Naive thymus-derived CD8-positive, alpha-beta T cell (primary cell): Measurements from ENCODE around the gene NAALADL2. TPM values are rescaled to one million over a fixed set of nuclear protein-coding genes. Genes with fewer than 3 reads are reported as not detected.
"Not testable (repeated sequence)": the region's sequence is repeated elsewhere in the genome, so short reads cannot be mapped to it uniquely, and the experiment has no call there.

Source experiments
- ATAC-seq, 2 donors: fragments of 150-1000 bp; cut with Tn5 transposase in 1 of 2; sonication (Bioruptor Pico), chemical (Tn5 transposase) in 1 of 2; 1 replicate in 1 of 2; 2 replicates in 1 of 2; pipeline ENCODE4 v1.10.0; 2021; ENCODE audit warnings: mild to moderate bottlenecking in 2 of 2, moderate library complexity in 2 of 2
- POLR2A ChIA-PET: fragments of 350-600 bp; sonication (Branson Sonifier 250); formaldehyde crosslinking; loops from one replicate; lab custom pipeline; 2021; ENCODE audit warnings: antibody characterized with exemption; lab: Charles Lee
- DNase-seq, 10 donors: peaks; one replicate each; pipeline versions ENCODE4 v3.0.0 to v3.0.0-alpha.2; 2020 to 2022
- H3K27ac Mint-ChIP-seq, 10 donors: one replicate each; pipeline ENCODE4 v1.8.0; 2020 to 2022; ENCODE audit warnings: mild to moderate bottlenecking in 10 of 10, mixed read lengths in 10 of 10, moderate library complexity in 4 of 10, inconsistent platforms in 1 of 10
- H3K27me3 Mint-ChIP-seq, 5 donors: one replicate each; pipeline ENCODE4 v1.8.0; 2021 to 2022; ENCODE audit warnings: mixed read lengths in 5 of 5
- H3K36me3 Mint-ChIP-seq, 3 donors: one replicate each; pipeline ENCODE4 v1.8.0; 2020 to 2022; ENCODE audit warnings: mixed read lengths in 3 of 3, mild to moderate bottlenecking in 2 of 3, inconsistent platforms in 1 of 3
- H3K4me1 Mint-ChIP-seq, 4 donors: one replicate each; pipeline ENCODE4 v1.8.0; 2021 to 2022; ENCODE audit warnings: mixed read lengths in 4 of 4
- H3K4me3 Mint-ChIP-seq, 10 donors: one replicate each; pipeline ENCODE4 v1.8.0; 2020 to 2022; ENCODE audit warnings: mild to moderate bottlenecking in 10 of 10, mixed read lengths in 10 of 10, moderate library complexity in 6 of 10, inconsistent platforms in 1 of 10
- H3K9me3 Mint-ChIP-seq, 9 donors: one replicate each; pipeline ENCODE4 v1.8.0; 2020 to 2022; ENCODE audit warnings: mixed read lengths in 9 of 9, mild to moderate bottlenecking in 3 of 9, inconsistent platforms in 1 of 9, moderate library complexity in 1 of 9
- polyA plus RNA-seq, 3 donors: library from polyadenylated mRNA; unstranded; fragments of 300-500 nt; fragmentation: Illumina TruSeq; gene quantifications; one replicate each; pipeline ENCODE4 v1.2.3, GENCODE V29; 2021
- total RNA-seq, 8 experiments: library from RNA in 2 of 8; stranded (reverse) in 2 of 8; gene quantifications; one replicate each; pipeline ENCODE4 v1.2.3 and lab custom pipeline; 2021 to 2026

Gene NAALADL2
- total and polyA plus RNA-seq, 5 experiments from 2014 or later, result 0.44 to 1.3 (median 0.88) TPM; not detected in 1

DNA sequence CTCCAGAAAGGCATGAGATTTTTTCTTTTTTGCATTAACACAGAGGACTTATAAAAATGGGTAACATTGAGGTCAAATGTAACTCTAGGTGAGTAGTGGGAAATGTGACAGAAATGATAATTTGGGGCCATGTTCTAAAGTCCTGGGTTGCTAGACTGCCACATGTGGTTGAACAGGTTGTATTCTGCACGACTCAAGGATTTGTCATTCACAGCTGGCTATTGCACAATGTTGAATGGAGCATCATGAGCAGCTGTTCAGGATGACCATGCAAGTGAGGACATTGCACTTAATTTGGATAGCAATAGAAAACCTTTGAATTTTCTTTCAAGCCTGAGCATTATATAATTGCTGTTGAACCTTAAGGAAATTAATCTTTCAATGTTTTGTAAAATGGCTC, 396.6 kb downstream of the NAALADL2 start:
- Mint-ChIP-seq H3K4me3 (no peak overlapping the region), H3K27me3 (no peaks in the 10 kb centered on the region), H3K4me1 (no peaks in the 10 kb centered on the region), H3K27ac (no peak overlapping the region), H3K36me3 (no peaks in the 10 kb centered on the region), H3K9me3 (peaks cover 0 to 18% (median 0%) of the 10 kb centered on the region in 9 donors)
- POLR2A ChIA-PET, result no interaction called here
- DNase-seq (no peak), ATAC-seq (no peak)

DNA sequence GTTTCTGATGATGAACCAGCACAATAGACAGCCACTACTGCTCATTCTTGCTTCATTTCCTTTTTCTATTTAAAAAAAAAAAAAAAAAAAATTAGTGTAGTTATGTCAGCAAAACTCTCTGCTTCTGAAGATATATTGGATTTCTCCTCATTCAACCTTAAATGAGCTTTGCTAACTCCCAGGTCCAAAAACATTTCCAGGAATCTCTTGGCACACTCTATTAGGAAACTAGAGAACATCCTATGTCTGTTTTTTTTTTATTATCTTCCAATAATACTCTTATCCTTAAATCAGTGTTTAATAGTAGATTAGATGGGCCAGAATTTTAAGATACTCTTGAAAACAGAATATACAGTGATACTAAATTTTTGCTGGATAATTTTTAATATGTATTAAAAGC, 398.0 kb downstream of the NAALADL2 start:
- DNase-seq (no peak), ATAC-seq (no peak)
- no peaks in the 10 kb centered on the region for H3K27me3 Mint-ChIP-seq
- H3K4me3 Mint-ChIP-seq, result no peak overlapping the region
- no peak overlapping the region for H3K27ac Mint-ChIP-seq
- H3K36me3 Mint-ChIP-seq, result no peaks in the 10 kb centered on the region
- POLR2A ChIA-PET, result interaction anchor here (0.7 kb wide), 1 partner anchor 485 kb away, joined by 5 read pairs; no protein-coding TSS in a partner anchor
- no peaks in the 10 kb centered on the region for H3K4me1 Mint-ChIP-seq
- H3K9me3 Mint-ChIP-seq, result peaks cover 0 to 8% (median 0%) of the 10 kb centered on the region in 9 donors

DNA sequence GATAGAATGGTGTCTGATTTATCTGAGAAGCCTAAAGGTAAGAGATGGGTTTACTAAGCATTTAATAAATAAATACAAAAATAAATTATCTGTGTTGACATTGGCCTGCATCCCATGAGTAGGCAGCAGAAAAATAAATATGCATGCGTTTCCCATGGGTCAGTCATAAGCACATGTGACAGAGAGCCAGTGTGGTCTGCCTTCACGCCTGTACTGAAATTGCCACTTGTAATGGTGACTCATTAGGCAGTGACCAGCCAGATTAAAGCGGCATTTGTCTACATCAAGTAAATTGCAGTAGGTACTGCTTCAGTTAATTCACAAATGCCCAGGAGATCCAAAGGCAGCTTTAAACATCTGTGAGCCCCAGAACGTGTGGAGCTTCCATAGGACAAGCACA, 399.6 kb downstream of the NAALADL2 start:
- ATAC-seq, result no peak
- no peaks in the 10 kb centered on the region for H3K4me1 Mint-ChIP-seq

DNA sequence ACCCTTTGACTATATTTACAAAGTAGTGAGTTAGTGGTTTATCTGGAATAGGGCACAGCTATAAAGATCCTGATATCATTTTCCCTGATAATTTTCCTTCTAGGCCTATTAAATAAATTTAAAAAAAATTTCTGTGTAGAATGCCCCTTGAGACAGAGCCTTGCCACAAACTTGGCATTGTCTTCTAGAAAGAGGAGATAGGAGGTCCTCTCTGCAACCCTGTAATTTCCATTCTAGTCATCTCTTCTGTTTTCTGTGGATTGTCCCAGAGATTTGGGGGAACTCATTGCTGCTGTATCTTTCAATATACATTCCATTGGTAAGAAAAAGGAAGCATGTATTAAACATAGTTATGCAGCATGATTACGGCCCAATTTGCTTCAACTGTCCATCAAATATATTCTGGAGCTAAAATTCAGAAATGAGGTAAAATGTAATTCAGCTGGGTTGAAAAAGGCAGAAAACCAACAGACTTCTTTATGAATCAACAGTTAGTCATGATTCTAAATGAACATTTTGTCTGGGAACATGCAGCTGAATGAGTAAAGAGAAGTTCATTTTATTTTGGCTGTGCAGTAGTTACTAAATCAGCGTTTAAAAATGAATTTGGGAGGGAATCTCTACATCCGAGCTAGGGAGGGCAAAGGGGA, 401.1 kb downstream of the NAALADL2 start:
- POLR2A ChIA-PET, result no interaction called here
- no peaks in the 10 kb centered on the region for H3K36me3 Mint-ChIP-seq
- DNase-seq (no peak), ATAC-seq (no peak)
- no peak overlapping the region for H3K4me3 Mint-ChIP-seq
- H3K9me3 Mint-ChIP-seq, result peaks cover 0 to 3% (median 0%) of the 10 kb centered on the region in 9 donors
- no peaks in the 10 kb centered on the region for H3K4me1 Mint-ChIP-seq
- H3K27me3 Mint-ChIP-seq, result no peaks in the 10 kb centered on the region
- no peak overlapping the region for H3K27ac Mint-ChIP-seq

More for the DNA sequence above, 399.6 kb downstream of the NAALADL2 start:
- Mint-ChIP-seq H3K27ac (no peak overlapping the region), H3K27me3 (no peaks in the 10 kb centered on the region), H3K9me3 (peaks cover 0 to 3% (median 0%) of the 10 kb centered on the region in 9 donors), H3K4me3 (no peak overlapping the region), H3K36me3 (no peaks in the 10 kb centered on the region)
- POLR2A ChIA-PET, result interaction anchor here (0.6 kb wide), 1 partner anchor 119 kb away, joined by 4 read pairs; no protein-coding TSS in a partner anchor
- DNase-seq, result no peak

DNA sequence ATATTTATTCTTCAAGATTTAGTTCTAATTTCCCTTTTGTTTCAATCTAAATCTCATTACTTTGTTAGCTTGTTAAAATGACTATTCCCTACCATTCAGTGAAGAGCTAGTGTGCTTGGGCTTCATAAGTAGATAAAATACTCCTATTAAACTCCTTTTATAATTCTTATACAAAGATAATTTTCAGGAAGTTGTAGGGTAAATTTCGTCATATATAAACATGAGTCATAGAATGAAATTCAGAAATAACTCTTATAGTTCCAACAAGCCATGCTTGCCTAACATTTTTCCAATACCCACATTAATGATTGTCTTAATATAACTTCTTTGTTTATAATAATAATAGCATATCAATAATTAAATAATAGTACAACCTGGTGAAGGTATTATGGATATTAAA, 407.3 kb downstream of the NAALADL2 start:
- DNase-seq, result no peak
- Mint-ChIP-seq H3K4me3 (no peak overlapping the region), H3K9me3 (peaks cover 0 to 2% (median 0%) of the 10 kb centered on the region in 9 donors), H3K27me3 (no peaks in the 10 kb centered on the region), H3K36me3 (no peaks in the 10 kb centered on the region), H3K27ac (no peak overlapping the region), H3K4me1 (no peaks in the 10 kb centered on the region)
- POLR2A ChIA-PET, result no interaction called here
- no peak for ATAC-seq

DNA sequence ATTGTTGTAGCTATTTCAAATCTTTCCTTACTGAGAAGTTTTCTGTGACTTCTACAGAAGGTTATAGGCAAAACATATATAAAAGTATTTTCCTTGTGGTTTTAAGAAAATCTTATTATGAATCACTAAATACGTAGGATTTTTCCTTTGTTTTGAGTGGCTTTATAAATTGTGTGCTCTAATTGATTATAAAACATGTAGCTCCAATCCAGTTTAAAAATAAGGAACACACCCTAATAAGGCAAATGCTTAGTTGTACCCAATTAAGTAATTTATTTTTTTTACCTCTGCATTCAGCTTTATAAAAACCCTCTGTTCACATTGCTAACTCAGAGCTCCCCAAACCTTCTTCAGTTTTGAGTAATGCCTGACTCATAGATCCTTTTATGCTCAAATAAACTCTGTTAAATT, 408.0 kb downstream of the NAALADL2 start:
- ATAC-seq (no peak), DNase-seq (no peak)
- Mint-ChIP-seq H3K27me3 (no peaks in the 10 kb centered on the region), H3K9me3 (peaks cover 0 to 2% (median 0%) of the 10 kb centered on the region in 9 donors), H3K4me3 (no peak overlapping the region), H3K27ac (no peak overlapping the region), H3K36me3 (no peaks in the 10 kb centered on the region), H3K4me1 (no peaks in the 10 kb centered on the region)
- POLR2A ChIA-PET, result no interaction called here

DNA sequence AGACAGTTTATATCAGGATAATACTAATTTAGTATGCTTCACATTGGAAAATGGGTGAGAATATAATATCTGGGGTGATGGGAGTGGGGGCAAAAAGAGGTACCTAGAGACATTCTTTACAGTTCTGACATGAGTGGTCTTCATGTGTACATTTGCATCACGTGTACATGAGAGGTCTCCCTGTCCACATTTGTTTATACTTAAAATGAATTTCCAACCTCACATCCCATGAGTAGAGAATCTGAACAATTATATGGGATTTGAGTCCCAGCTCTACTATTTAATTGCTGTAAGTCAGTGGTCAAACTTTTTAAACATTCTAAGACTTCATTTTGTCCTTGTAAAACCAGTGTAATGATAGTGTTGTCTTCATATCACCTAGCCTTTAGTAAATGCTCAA, 408.4 kb downstream of the NAALADL2 start:
- Mint-ChIP-seq H3K27ac (no peak overlapping the region), H3K36me3 (no peaks in the 10 kb centered on the region), H3K4me1 (no peaks in the 10 kb centered on the region), H3K9me3 (peaks cover 0 to 2% (median 0%) of the 10 kb centered on the region in 9 donors), H3K27me3 (no peaks in the 10 kb centered on the region), H3K4me3 (no peak overlapping the region)
- ATAC-seq (no peak), DNase-seq (no peak)
- POLR2A ChIA-PET, result no interaction called here

DNA sequence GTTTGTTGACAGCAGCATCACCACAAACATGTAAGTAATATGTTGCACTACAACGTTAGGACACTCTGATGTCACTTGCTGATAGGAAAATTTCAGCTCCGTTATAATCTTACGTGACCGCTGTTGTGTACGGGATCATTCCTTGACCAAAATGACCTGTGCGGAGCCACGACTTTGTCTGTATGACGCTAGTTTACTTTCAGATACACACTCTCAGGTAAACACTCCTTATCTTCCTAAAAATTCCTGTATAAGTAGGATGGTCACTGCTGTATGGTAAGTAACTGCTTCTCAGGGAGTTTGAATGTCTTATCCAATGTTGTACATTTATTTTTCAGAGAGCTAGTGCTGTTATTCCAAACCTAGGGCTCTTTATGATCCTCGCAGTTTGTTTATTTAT, 410.3 kb downstream of the NAALADL2 start:
- Mint-ChIP-seq H3K4me1 (no peaks in the 10 kb centered on the region), H3K27me3 (no peaks in the 10 kb centered on the region), H3K36me3 (no peaks in the 10 kb centered on the region), H3K9me3 (peaks cover 0 to 2% (median 0%) of the 10 kb centered on the region in 9 donors), H3K27ac (no peak overlapping the region), H3K4me3 (no peak overlapping the region)
- ATAC-seq (no peak), DNase-seq (no peak)
- POLR2A ChIA-PET, result no interaction called here

DNA sequence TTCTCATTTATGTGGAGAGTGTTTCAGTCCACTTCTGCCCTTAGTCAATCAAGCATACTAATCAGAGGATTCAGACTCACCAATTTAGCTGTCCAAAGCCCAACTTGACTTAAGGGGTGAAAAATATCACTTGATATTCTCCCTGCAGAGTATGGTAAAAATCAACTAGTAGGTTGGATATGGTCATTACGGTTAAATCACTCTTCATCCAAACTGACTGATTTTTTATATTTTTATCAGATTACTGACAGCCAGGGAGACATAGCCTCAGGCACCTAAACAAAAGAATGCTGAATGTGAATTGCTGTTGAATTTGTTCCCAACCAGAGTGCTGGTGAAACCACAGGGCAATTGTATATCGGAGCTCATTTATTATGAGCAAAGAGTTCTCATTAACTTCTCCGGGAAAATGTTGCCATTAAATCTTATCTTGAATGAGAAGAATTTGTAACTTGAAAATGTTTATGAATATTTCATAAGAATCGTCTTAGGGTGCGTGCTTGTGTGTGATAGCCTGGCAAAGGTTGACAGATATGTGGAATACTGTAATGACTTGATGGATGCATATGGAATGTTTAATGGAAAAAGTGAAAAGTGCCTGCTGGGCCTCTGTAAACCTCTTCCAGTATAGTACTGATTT, 411.2 kb downstream of the NAALADL2 start:
- Mint-ChIP-seq H3K9me3 (no peaks in the 10 kb centered on the region), H3K4me3 (no peak overlapping the region), H3K27me3 (no peaks in the 10 kb centered on the region), H3K27ac (no peak overlapping the region), H3K36me3 (no peaks in the 10 kb centered on the region), H3K4me1 (no peaks in the 10 kb centered on the region)
- no peak for ATAC-seq
- no peak for DNase-seq
- POLR2A ChIA-PET, result no interaction called here

DNA sequence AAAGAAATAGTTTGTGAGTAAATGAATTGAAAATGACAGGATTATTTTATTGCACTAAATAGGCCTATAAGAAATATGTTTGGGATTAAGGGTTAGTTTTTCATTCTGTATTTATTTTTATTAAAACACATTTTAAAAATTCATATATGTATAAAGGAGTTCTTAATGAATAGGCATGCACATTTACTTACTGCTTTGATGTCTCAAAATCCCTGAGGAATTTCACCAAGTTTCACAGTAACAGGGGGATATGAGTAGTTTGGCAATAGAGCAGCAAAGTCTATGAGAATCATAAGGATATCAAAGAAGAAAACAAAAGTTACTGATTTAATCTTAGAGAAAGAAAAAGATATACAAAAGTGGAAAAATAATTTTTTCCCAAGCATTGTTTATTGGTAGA, 411.7 kb downstream of the NAALADL2 start:
- DNase-seq (no peak), ATAC-seq (no peak)
- Mint-ChIP-seq H3K9me3 (no peaks in the 10 kb centered on the region), H3K27me3 (no peaks in the 10 kb centered on the region), H3K27ac (no peak overlapping the region), H3K36me3 (no peaks in the 10 kb centered on the region), H3K4me3 (no peak overlapping the region), H3K4me1 (no peaks in the 10 kb centered on the region)
- POLR2A ChIA-PET, result no interaction called here

DNA sequence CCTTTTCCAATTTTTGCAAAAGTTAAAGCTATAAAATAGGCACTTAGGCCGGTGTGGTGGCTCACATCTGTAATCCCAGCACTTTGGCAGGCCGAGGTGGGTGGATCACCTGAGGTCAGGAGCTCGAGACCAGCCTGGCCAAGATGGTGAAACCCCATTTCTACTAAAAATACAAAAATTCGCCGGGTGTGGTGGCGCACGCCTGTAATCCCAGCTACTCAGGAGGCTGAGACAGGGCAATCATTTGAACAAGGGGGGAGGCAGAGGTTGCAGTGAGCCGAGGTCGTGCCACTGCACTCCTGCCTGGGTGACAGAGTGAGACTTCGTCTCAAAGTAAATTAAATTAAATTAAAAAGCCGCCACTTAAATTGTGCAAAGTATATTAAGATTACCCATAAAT, 412.3 kb downstream of the NAALADL2 start:
- H3K4me1 Mint-ChIP-seq, H3K36me3 Mint-ChIP-seq, ATAC-seq, H3K27ac Mint-ChIP-seq, H3K27me3 Mint-ChIP-seq, H3K4me3 Mint-ChIP-seq, H3K9me3 Mint-ChIP-seq, POLR2A ChIA-PET, DNase-seq: not testable (repeated sequence)

DNA sequence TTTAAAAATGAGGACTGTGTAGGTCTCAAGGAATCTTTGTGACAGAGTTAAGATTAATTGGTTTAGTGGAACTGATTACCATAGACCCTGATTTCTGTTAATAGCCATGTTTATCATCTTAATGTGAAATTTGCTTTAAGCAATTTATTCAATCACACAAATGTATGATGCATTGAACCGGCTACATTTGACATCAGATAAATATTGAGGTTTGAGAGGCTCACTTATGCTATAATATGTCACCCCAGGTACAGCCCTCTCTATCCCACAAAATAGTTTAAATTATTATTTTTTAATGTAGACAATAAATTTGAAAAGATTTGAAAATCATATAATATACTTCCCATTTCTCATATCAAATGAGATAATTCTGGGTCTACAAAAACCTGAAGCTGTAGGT, 413.3 kb downstream of the NAALADL2 start:
- Mint-ChIP-seq H3K4me3 (no peak overlapping the region), H3K36me3 (no peaks in the 10 kb centered on the region), H3K9me3 (peaks cover 0 to 2% (median 0%) of the 10 kb centered on the region in 9 donors), H3K27ac (no peak overlapping the region), H3K4me1 (no peaks in the 10 kb centered on the region), H3K27me3 (no peaks in the 10 kb centered on the region)
- no peak for DNase-seq
- ATAC-seq, result no peak
- POLR2A ChIA-PET, result no interaction called here

DNA sequence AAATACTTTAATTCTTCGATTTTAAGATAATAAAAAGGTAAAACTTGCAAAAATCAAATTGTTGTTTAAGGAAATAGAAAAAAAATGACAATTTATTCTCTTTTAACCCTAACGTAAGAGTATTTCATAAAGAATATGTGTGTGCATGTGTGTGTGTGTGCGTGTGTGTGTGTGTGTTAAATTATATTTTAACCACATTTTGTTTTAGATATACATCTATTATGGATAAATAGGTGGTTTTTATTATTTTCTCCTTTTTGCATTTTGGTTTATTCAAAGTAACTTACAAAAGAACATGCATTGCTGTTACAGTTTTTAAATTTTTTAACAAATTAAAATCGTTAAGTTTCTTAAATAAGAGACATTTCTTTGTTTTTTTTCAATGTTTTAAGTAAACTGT, 414.4 kb downstream of the NAALADL2 start:
- no peak overlapping the region for H3K4me3 Mint-ChIP-seq
- POLR2A ChIA-PET, result no interaction called here
- H3K9me3 Mint-ChIP-seq, result peaks cover 0 to 6% (median 0%) of the 10 kb centered on the region in 9 donors
- no peak for DNase-seq
- H3K27me3 Mint-ChIP-seq, result no peaks in the 10 kb centered on the region
- H3K36me3 Mint-ChIP-seq, result no peaks in the 10 kb centered on the region
- H3K4me1 Mint-ChIP-seq, result no peaks in the 10 kb centered on the region
- H3K27ac Mint-ChIP-seq, result no peak overlapping the region
- no peak for ATAC-seq
